Panc1 (cell line): Measurements from ENCODE around the gene NIPSNAP2. TPM values are rescaled to one million over a fixed set of nuclear protein-coding genes. Genes with fewer than 3 reads are reported as not detected.

Experiments
- ATAC-seq: fragments of 200-7000 bp; cut with Tn5 transposase; 2 replicates; pipeline ENCODE4 v1.9.1; 2020; ENCODE audit warnings: mild to moderate bottlenecking, moderate library complexity
- BruUV-seq: library from RNA; stranded (reverse); fragments of 400-500 nt; replicated peaks from 2 replicates; lab custom pipeline; 2021; lab: Mats Ljungman, UMichigan
- CTCF ChIA-PET: fragments of 300-600 bp; sonication (Branson Sonifier 250); formaldehyde crosslinking; loops from one replicate; lab custom pipeline; 2022; ENCODE audit warnings: antibody characterized with exemption; lab: Charles Lee
- POLR2A ChIA-PET: fragments of 300-600 bp; sonication (Branson Sonifier 250); formaldehyde crosslinking; loops from one replicate; lab custom pipeline; 2022; ENCODE audit warnings: antibody characterized with exemption; lab: Charles Lee
- DNase-seq: peaks from one replicate; pipeline ENCODE4 v3.0.0-alpha.2; 2010; ENCODE audit warnings: low read depth, low spot score
- H3K27ac ChIP-seq: 2 replicates; pipeline ENCODE4 v1.5.1; 2011; ENCODE audit warnings: mild to moderate bottlenecking, low read length, inconsistent platforms
- H3K27me3 ChIP-seq: fragments of 200-500 bp; sonication (Bioruptor generic); 2 replicates; pipeline ENCODE4 v1.6.0; 2014; ENCODE audit warnings: low read length, inconsistent platforms; ENCODE audit not compliant: control insufficient read depth, insufficient read depth
- H3K36me3 ChIP-seq: fragments of 200-500 bp; sonication (Bioruptor generic); 2 replicates; pipeline ENCODE4 v1.5.1; 2014; ENCODE audit warnings: inconsistent platforms, mild to moderate bottlenecking, low read length, moderate library complexity; ENCODE audit not compliant: control insufficient read depth, insufficient read depth
- H3K4me1 ChIP-seq: 2 replicates; pipeline ENCODE4 v1.5.1; 2011; ENCODE audit warnings: inconsistent platforms, mild to moderate bottlenecking, low read length, moderate library complexity; ENCODE audit not compliant: control insufficient read depth, insufficient read depth
- H3K4me3 ChIP-seq, 2 experiments: 2 replicates each; pipeline ENCODE4 v1.5.1; 2011 to 2012; ENCODE audit warnings: low read depth in 2 of 2, low read length in 2 of 2, mild to moderate bottlenecking in 2 of 2, inconsistent platforms in 1 of 2, moderate library complexity in 1 of 2
- H3K9me3 ChIP-seq: fragments of 200-500 bp; sonication (Bioruptor generic); 2 replicates; pipeline ENCODE4 v1.5.1; 2014; ENCODE audit warnings: low read depth, mild to moderate bottlenecking, inconsistent platforms, low read length, moderate library complexity; ENCODE audit not compliant: control insufficient read depth, insufficient read depth
- CTCF ChIP-seq: fragments of 450-650 bp; IDR thresholded peaks from 2 replicates; pipeline ENCODE4 v1.5.1; 2017; ENCODE audit warnings: mild to moderate bottlenecking
- POLR2AphosphoS5 ChIP-seq: IDR thresholded peaks from 2 replicates; pipeline ENCODE4 v1.6.1; 2012; ENCODE audit warnings: mild to moderate bottlenecking, low read depth, low read length, moderate library complexity
- REST ChIP-seq, 2 experiments: IDR thresholded peaks; 2 replicates each; pipeline ENCODE4 v1.6.1; 2011 to 2012; ENCODE audit warnings: low read depth in 2 of 2, control low read depth in 1 of 2, low read length in 1 of 2, mild to moderate bottlenecking in 1 of 2, moderate library complexity in 1 of 2; ENCODE audit not compliant: insufficient read depth in 1 of 2
- SIN3A ChIP-seq: IDR thresholded peaks from 2 replicates; pipeline ENCODE4 v1.6.1; 2012; ENCODE audit warnings: low read depth, mild to moderate bottlenecking, low read length, moderate library complexity, borderline replicate concordance; ENCODE audit not compliant: insufficient read depth
- TCF7L2 ChIP-seq: IDR thresholded peaks from 2 replicates; pipeline ENCODE4 v1.6.1; 2011; ENCODE audit warnings: mild to moderate bottlenecking, low read depth, low read length, inconsistent platforms
- in situ Hi-C: cut with HindIII; loops from 2 replicates; pipeline ENCODE4 v1.10.0; 2016; ENCODE audit warnings: low sequenced_read_pairs, low pct_unique_long_range_greater_than_20kb
- intact Hi-C: fragments of 100-400 bp; cut with micrococcal nuclease; formaldehyde crosslinking; loops from one replicate; pipeline ENCODE4 v1.10.0; 2022; ENCODE audit not compliant: unreplicated experiment
- total RNA-seq: library from RNA; stranded (reverse); gene quantifications from one replicate; pipeline ENCODE4 v1.2.1, GENCODE V29; 2021; ENCODE audit not compliant: unreplicated experiment

NIPSNAP2 gene
- total RNA-seq, 1 experiment from 2014 or later, result 93.2 TPM

- peaks cover 31% of the 10 kb centered on the region for H3K36me3 ChIP-seq
- H3K4me1 ChIP-seq, result no peaks in the 10 kb centered on the region
- no TSS peak for BruUV-seq
- no peak overlapping the region for H3K4me3 ChIP-seq
- in situ Hi-C loops (no loop called here), intact Hi-C loops (no loop called here)
- ATAC-seq (no peak), DNase-seq (no peak)
- no peak for TF ChIP-seq TCF7L2
- TF ChIP-seq CTCF, result no peak
- TF ChIP-seq POLR2AphosphoS5, result no peak
- no peak for TF ChIP-seq REST (IDR thresholded peaks at IDR 0.05; ENCODE audit: insufficient read depth in 1 of 2, low read depth in 2 of 2, low read length in 1 of 2)
- no peak for TF ChIP-seq SIN3A
- CTCF ChIA-PET, result interaction anchor here (0.5 kb wide), 1 partner anchor 32 kb away, joined by 3 read pairs; no protein-coding TSS in a partner anchor
- no peak overlapping the region for H3K27ac ChIP-seq
- POLR2A ChIA-PET, result no interaction called here
- H3K9me3 ChIP-seq, result no peaks in the 10 kb centered on the region
- no peaks in the 10 kb centered on the region for H3K27me3 ChIP-seq
Observed at GRCh38 chr7:55980266-55980665, 15.9 kb downstream of the NIPSNAP2 start.

GRCh38 chr7:55983537-55983936 is 19.2 kb downstream of the NIPSNAP2 start:
- in situ Hi-C loops (no loop called here), intact Hi-C loops (no loop called here)
- no TSS peak for BruUV-seq
- Histone ChIP-seq H3K4me3 (no peak overlapping the region), H3K27me3 (no peaks in the 10 kb centered on the region), H3K27ac (no peak overlapping the region), H3K4me1 (no peaks in the 10 kb centered on the region), H3K9me3 (no peaks in the 10 kb centered on the region), H3K36me3 (peaks cover 32% of the 10 kb centered on the region)
- ATAC-seq (no peak), DNase-seq (no peak)
- no peak for TF ChIP-seq TCF7L2
- TF ChIP-seq SIN3A, result no peak
- no peak for TF ChIP-seq CTCF
- no peak for TF ChIP-seq REST (IDR thresholded peaks at IDR 0.05; ENCODE audit: insufficient read depth in 1 of 2, low read depth in 2 of 2, low read length in 1 of 2)
- no peak for TF ChIP-seq POLR2AphosphoS5
- POLR2A ChIA-PET, result no interaction called here
- CTCF ChIA-PET, result no interaction called here
